T-helper 1 cell treated with Interleukin-12 subunit alpha and Interleukin-12 subunit beta and Interleukin-4 antibody, amounts not matched to agents 30 μg/mL and 1 μg/mL, for 36 hours (primary cell): Measurements from ENCODE around the gene FGF8.

Experiments used
- H3K27ac Mint-ChIP-seq: one replicate; pipeline ENCODE4 v1.8.0; 2021; ENCODE audit warnings: mild to moderate bottlenecking, mixed read lengths
- H3K27me3 Mint-ChIP-seq: one replicate; pipeline ENCODE4 v1.8.0; 2021; ENCODE audit warnings: low read depth, mixed read lengths
- H3K36me3 Mint-ChIP-seq: one replicate; pipeline ENCODE4 v1.8.0; 2021; ENCODE audit warnings: low read depth, mixed read lengths
- H3K4me1 Mint-ChIP-seq: one replicate; pipeline ENCODE4 v1.8.0; 2021; ENCODE audit warnings: low read depth, mixed read lengths
- H3K4me3 Mint-ChIP-seq: one replicate; pipeline ENCODE4 v1.8.0; 2021; ENCODE audit warnings: mild to moderate bottlenecking, moderate library complexity, mixed read lengths
- H3K9me3 Mint-ChIP-seq: one replicate; pipeline ENCODE4 v1.8.0; 2021; ENCODE audit warnings: mixed read lengths

FGF8 gene

GRCh38 chr10:101767966-101768790, 7.7 kb downstream of the FGF8 start:
- Mint-ChIP-seq H3K27me3 (peaks cover 61% of the 10 kb centered on the region), H3K4me3 (no peak overlapping the region), H3K4me1 (no peaks in the 10 kb centered on the region), H3K9me3 (no peaks in the 10 kb centered on the region), H3K36me3 (no peaks in the 10 kb centered on the region), H3K27ac (no peak overlapping the region)

GRCh38 chr10:101767600-101767945, 8.3 kb downstream of the FGF8 start:
- H3K27me3 Mint-ChIP-seq: peaks cover 55% of the 10 kb centered on the region

GRCh38 chr10:101766753-101767599, 8.9 kb downstream of the FGF8 start:
- H3K9me3 Mint-ChIP-seq: no peaks in the 10 kb centered on the region
- no peak overlapping the region for H3K27ac Mint-ChIP-seq
- no peaks in the 10 kb centered on the region for H3K36me3 Mint-ChIP-seq
- no peaks in the 10 kb centered on the region for H3K4me1 Mint-ChIP-seq
- peaks cover 49% of the 10 kb centered on the region for H3K27me3 Mint-ChIP-seq
- H3K4me3 Mint-ChIP-seq: no peak overlapping the region

More at GRCh38 chr10:101767600-101767945, 8.3 kb downstream of the FGF8 start:
- Mint-ChIP-seq H3K4me1 (no peaks in the 10 kb centered on the region), H3K4me3 (no peak overlapping the region), H3K27ac (no peak overlapping the region), H3K9me3 (no peaks in the 10 kb centered on the region), H3K36me3 (no peaks in the 10 kb centered on the region)

GRCh38 chr10:101766306-101766705, 9.6 kb downstream of the FGF8 start:
- H3K36me3 Mint-ChIP-seq: no peaks in the 10 kb centered on the region
- no peak overlapping the region for H3K27ac Mint-ChIP-seq
- no peak overlapping the region for H3K4me3 Mint-ChIP-seq
- no peaks in the 10 kb centered on the region for H3K4me1 Mint-ChIP-seq
- H3K27me3 Mint-ChIP-seq: peaks cover 43% of the 10 kb centered on the region
- no peaks in the 10 kb centered on the region for H3K9me3 Mint-ChIP-seq

- Mint-ChIP-seq H3K4me1 (no peaks in the 10 kb centered on the region), H3K27me3 (peaks cover 31% of the 10 kb centered on the region)
Measured at GRCh38 chr10:101763141-101763846, 12.6 kb downstream of the FGF8 start.

GRCh38 chr10:101762736-101763135, 13.2 kb downstream of the FGF8 start:
- Mint-ChIP-seq H3K27me3 (peaks cover 27% of the 10 kb centered on the region), H3K27ac (no peak overlapping the region), H3K36me3 (no peaks in the 10 kb centered on the region), H3K9me3 (no peaks in the 10 kb centered on the region), H3K4me1 (no peaks in the 10 kb centered on the region), H3K4me3 (no peak overlapping the region)

More at GRCh38 chr10:101763141-101763846, 12.6 kb downstream of the FGF8 start:
- Mint-ChIP-seq H3K36me3 (no peaks in the 10 kb centered on the region), H3K27ac (no peak overlapping the region), H3K4me3 (no peak overlapping the region), H3K9me3 (no peaks in the 10 kb centered on the region)

GRCh38 chr10:101761226-101761625, 14.7 kb downstream of the FGF8 start:
- Mint-ChIP-seq H3K9me3 (no peaks in the 10 kb centered on the region), H3K4me1 (no peaks in the 10 kb centered on the region), H3K36me3 (no peaks in the 10 kb centered on the region), H3K27ac (no peak overlapping the region), H3K4me3 (no peak overlapping the region), H3K27me3 (peaks cover 17% of the 10 kb centered on the region)

- H3K27me3 Mint-ChIP-seq: peaks cover 12% of the 10 kb centered on the region
- no peak overlapping the region for H3K4me3 Mint-ChIP-seq
- no peaks in the 10 kb centered on the region for H3K4me1 Mint-ChIP-seq
- H3K9me3 Mint-ChIP-seq: no peaks in the 10 kb centered on the region
- no peaks in the 10 kb centered on the region for H3K36me3 Mint-ChIP-seq
- no peak overlapping the region for H3K27ac Mint-ChIP-seq
Measured at GRCh38 chr10:101760510-101760909, 15.4 kb downstream of the FGF8 start.

- H3K27me3 Mint-ChIP-seq: peaks cover 5% of the 10 kb centered on the region
- H3K27ac Mint-ChIP-seq: no peak overlapping the region
- H3K9me3 Mint-ChIP-seq: no peaks in the 10 kb centered on the region
- no peaks in the 10 kb centered on the region for H3K36me3 Mint-ChIP-seq
- no peaks in the 10 kb centered on the region for H3K4me1 Mint-ChIP-seq
- no peak overlapping the region for H3K4me3 Mint-ChIP-seq
Measured at GRCh38 chr10:101759309-101760247, 16.3 kb downstream of the FGF8 start.

GRCh38 chr10:101758858-101759257, 17.1 kb downstream of the FGF8 start:
- H3K36me3 Mint-ChIP-seq: no peaks in the 10 kb centered on the region
- no peaks in the 10 kb centered on the region for H3K4me1 Mint-ChIP-seq
- peaks cover 8% of the 10 kb centered on the region for H3K27me3 Mint-ChIP-seq
- no peak overlapping the region for H3K4me3 Mint-ChIP-seq
- H3K27ac Mint-ChIP-seq: no peak overlapping the region
- no peaks in the 10 kb centered on the region for H3K9me3 Mint-ChIP-seq

GRCh38 chr10:101752241-101752640, 23.7 kb downstream of the FGF8 start:
- Mint-ChIP-seq H3K9me3 (no peaks in the 10 kb centered on the region), H3K4me1 (no peaks in the 10 kb centered on the region), H3K4me3 (no peak overlapping the region), H3K27me3 (peaks cover 23% of the 10 kb centered on the region), H3K27ac (no peak overlapping the region), H3K36me3 (no peaks in the 10 kb centered on the region)

GRCh38 chr10:101749047-101750016, 26.6 kb downstream of the FGF8 start:
- H3K27me3 Mint-ChIP-seq: peaks cover 31% of the 10 kb centered on the region
- H3K9me3 Mint-ChIP-seq: no peaks in the 10 kb centered on the region
- H3K4me3 Mint-ChIP-seq: no peak overlapping the region
- H3K27ac Mint-ChIP-seq: no peak overlapping the region
- no peaks in the 10 kb centered on the region for H3K4me1 Mint-ChIP-seq
- H3K36me3 Mint-ChIP-seq: no peaks in the 10 kb centered on the region

GRCh38 chr10:101748496-101748895, 27.4 kb downstream of the FGF8 start:
- Mint-ChIP-seq H3K36me3 (no peaks in the 10 kb centered on the region), H3K4me1 (no peaks in the 10 kb centered on the region), H3K9me3 (no peaks in the 10 kb centered on the region), H3K27me3 (peaks cover 23% of the 10 kb centered on the region), H3K4me3 (no peak overlapping the region), H3K27ac (no peak overlapping the region)
